ENCODE results near the gene F7.
"Not testable (repeated sequence)": the region's sequence is repeated elsewhere in the genome, so short reads cannot be mapped to it uniquely, and the experiment has no call there.

F7 gene

DNA sequence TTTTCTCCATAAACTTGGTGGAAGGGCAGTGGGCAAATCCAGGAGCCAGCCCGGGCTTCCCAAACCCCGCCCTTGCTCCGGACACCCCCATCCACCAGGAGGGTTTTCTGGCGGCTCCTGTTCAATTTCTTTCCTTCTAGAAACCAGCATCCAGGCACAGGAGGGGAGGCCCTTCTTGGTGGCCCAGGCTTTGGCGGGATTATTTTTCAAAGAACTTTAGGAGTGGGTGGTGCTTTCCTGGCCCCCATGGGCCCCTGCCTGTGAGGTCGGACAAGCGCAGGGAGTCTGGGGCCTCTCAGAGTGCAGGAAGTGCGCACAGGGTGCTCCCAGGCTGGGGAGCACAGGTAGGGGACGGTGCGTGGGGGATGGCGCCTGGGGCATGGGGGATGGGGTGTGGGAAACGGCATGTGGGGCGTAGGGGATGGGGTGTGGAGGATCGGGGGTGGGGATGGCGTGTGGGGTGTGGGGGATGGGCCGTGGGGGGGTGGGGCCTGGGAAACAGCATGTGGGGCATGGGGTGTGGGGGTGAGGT is 396 bp downstream of the F7 start:
- no peak for DNase-seq

DNA sequence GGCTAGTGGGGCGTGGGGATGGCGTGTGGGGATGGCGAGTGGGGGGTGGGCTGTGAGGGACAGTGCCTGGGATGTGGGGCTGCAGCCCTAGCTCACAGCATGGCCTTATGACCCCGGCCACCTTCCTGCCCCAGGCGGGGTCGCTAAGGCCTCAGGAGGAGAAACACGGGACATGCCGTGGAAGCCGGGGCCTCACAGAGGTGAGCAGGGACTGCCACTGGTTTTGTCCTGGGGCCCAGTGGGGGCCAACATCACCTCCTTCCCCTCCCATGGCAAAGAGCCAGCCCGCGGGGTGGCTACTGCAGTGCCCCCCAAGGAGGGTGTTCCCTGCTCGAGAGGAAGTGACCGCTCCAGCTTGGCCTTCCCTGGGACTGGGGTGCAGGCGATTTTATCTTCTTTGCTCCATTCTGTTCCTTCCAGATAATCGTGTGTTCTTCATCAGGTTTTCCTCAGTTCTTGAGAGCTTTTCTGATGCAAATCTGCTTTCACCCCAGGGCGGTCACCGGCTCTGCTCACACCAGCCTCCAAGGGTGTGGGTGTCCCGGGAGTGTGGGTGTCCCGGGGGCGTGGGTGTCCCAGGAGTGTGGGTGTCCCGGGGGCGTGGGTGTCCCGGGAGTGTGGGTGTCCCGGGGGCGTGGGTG is 1.2 kb downstream of the F7 start:
- DNase-seq, result no peak

DNA sequence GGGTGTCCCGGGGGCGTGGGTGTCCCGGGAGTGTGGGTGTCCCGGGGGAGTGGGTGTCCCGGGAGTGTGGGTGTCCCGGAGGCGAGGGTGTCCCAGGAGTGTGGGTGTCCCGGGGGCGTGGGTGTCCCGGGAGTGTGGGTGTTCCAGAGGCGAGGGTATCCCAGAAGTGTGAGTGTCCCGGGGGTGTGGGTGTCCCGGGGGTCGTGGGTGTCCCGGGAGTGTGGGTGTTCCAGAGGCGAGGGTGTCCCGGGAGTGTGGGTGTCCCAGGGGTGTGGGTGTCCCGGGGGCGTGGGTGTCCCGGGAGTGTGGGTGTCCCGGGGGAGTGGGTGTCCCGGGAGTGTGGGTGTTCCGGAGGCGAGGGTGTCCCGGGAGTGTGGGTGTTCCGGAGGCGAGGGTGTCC is 2.9 kb downstream of the F7 start:
- not testable (repeated sequence) for DNase-seq

DNA sequence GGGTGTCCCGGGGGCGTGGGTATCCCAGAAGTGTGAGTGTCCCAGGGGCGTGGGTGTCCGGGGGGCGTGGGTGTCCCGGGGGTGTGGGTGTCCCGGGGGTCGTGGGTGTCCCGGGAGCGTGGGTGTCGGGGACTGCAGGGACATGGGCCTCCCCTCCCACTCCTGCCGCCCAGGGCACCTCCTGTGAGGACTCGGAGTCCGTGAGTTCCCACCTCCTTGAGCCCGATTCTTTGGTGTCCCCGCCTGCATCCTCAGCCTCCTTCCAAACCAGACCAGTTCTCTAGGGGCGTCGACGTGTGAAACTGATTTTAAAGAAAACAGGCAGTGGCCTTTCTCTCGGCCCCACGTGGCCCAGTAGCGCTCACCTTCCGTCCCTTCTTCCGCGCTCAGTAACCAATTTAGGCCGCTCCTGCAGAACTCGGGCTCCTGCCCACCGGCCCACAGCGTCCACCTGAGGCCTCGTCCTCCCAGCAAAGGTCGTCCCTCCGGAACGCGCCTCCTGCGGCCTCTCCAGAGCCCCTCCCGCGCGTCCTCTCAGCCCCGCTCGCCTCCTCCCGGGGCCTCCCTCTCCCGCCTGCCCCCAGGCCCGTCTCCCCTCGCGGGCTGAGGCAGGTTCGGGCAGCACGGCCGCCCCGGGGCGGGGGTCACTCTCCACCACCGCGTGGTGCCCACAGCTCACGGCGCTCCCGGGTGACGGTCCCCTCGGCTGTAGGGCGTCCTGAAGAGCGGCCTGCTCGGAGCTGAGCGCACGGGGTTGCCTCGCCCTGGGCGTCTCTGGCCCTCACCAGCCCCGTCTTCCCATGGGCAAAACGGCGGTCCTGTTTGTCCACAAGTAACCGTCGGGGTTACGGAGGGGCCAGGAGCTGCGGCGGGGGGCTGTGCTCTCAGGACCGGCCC is 3.8 kb downstream of the F7 start:
- DNase-seq, result no peak

DNA sequence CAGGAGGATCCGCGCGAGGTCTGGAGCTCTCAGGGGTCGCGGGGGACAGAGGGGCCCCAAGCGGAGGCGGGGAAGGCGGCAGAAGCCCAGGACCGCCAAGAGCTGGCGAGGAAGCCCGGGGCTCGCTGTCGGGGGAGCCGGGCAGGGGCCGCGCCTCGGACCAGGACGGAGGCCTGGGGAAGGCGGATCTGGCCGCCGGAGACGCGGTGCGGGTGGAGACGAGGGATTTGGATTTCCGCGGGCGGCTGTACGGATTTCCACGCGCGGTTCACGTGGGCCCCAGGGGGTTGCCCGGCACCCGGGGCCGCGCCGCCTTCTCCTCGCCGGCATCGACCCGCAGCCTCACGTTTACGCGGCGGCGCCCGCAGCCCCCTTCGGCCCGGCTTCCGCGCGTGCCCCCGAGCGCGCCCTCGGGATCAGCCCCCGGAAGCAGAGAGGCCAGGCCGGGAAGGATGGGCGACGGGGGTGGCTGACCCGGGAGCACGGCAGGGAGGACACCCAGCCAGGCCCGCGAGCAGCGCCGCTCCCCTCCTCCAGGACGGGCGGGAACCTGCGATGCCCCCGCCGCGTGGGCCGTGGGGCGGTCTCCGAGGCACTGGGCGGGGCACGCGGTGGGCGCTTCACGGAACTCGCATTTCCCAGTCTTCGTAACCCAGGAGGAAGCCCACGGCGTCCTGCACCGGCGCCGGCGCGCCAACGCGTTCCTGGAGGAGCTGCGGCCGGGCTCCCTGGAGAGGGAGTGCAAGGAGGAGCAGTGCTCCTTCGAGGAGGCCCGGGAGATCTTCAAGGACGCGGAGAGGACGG is 4.7 kb downstream of the F7 start:
- DNase-seq, result no peak

- DNase-seq, result no peak
Observed at GRCh38 chr13:113110852-113111315, 5.3 kb downstream of the F7 start.

DNA sequence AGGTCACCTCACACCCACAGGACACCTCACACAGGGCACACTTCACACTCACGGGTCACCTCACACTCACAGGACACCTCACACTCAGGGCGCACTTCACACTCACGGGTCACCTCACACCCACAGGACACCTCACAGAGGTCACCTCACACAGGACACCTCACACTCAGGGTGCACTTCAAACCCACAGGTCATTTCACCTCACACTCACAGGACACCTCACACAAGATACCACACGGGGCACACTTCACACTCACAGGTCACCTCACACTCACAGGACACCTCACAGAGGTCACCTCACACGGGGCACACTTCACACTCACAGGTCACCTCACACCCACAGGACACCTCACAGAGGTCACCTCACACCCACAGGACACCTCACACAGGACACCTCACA is 6.2 kb downstream of the F7 start:
- DNase-seq, result not testable (repeated sequence)

- DNase-seq, result not testable (repeated sequence)
Observed at GRCh38 chr13:113112475-113112874, 6.9 kb downstream of the F7 start.

- no peak for DNase-seq
Observed at GRCh38 chr13:113112893-113113845, 7.6 kb downstream of the F7 start.

DNA sequence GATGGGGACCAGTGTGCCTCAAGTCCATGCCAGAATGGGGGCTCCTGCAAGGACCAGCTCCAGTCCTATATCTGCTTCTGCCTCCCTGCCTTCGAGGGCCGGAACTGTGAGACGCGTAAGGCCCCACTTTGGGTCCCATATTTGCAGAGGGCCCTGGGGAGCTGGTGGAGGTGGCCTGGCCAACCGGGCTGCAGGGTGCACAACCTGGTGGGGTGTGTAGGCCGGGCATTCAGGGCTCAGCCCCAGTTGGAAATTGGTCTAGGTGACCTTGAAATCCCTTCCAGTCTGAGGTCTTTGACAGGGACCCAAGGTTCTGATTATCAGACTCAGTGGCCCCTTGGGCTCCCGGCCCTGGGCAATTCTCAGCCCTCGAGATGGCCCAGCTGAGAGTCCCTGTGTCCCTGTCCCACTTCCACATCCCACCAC is 8.3 kb downstream of the F7 start:
- DNase-seq, result no peak

DNA sequence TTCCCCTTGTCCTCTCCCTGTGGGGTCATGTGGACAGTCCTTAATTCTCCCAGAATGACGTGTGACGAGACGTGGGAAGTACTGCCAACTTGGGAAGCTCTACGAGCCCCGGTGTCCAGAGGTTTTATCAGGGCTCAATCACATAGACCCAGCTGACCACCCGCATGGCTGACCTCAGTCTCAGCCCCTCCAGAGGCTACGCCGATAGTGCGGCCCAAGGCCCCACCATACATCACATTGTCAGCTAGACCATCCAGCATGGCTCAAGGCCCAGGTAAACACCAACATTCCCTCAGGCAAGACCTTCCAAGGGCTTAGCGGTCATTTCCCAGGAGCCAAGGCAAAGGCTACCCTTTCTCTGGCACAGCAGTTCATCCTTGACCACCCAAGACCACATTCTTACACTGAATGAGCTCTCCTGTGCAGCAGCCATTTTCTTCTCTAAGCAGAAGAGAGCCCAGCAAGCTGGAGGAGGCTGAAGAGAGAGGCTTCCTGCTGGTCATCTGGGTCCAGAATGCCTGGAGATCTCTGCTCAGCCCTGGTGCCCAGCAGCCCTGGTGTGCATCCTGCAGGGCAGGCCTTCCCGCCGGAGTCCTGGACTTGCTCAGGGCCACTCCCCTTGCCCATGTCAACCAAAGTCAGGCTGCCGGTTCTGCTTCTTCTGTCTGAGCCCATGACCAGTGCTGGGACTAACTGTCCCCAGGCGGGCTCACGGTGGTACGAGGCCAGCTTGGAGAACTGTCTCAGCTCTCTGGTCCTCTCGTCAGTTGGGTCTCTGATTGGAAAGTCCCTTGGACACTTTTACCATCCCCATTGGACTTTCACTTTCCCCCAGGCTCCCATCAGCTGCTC is 9.1 kb downstream of the F7 start:
- no peak for DNase-seq

DNA sequence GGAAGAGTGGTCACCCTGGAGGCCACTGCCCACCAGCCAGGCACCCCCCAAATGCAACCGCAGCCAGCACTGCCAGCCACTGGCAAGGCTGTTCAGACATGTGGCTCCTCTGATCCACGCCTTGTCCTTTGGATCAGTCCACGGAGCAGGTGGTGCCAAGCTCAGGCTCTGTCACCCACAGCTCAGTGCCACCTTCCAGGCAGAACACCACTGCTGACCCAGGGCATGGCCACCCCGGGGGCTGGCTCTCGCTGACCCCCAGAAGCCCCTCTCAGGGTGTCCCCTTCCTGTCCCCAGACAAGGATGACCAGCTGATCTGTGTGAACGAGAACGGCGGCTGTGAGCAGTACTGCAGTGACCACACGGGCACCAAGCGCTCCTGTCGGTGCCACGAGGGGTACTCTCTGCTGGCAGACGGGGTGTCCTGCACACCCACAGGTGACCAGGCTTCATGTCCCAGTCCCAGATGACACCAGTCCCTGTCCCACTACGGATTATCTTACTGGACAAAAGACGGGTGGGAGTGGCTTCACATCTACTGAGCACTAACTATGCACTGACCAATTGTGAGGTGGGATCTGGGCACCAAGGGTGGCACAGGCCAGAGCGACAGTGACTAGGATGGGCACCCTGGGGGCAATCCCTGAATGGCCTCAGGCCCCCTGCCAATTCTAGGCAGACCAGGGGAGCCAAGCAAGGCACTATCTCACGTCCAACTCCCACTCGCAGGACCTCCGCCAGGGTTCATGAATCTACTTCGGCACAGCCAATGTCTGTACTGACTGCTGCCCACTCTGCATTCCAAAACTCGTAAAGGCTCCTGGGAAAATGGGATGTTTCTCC is 10.0 kb downstream of the F7 start:
- no peak for DNase-seq

- no peak for DNase-seq
Observed at GRCh38 chr13:113116206-113116800, 10.7 kb downstream of the F7 start.

DNA sequence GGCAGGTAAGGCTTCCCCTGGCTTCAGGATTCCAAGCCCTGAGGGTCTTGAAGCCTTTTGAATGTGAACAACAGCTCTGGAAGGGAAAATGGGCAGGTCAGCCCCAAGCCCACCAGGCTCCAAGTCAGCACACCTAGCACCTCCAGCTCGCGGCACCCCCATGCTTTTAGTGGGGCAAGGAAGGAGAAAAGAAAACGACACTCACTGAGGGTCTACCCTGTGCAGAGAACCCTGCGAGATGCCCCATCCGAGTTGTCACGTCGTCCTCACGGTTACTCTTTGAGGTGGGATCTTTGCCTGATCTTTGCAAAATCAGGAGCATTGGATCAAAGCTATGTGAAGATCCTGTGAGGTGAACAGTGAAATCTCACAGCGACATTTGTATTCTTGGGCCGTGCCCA is 11.3 kb downstream of the F7 start:
- DNase-seq, result no peak

- DNase-seq, result no peak
Observed at GRCh38 chr13:113117335-113117872, 11.8 kb downstream of the F7 start.

DNA sequence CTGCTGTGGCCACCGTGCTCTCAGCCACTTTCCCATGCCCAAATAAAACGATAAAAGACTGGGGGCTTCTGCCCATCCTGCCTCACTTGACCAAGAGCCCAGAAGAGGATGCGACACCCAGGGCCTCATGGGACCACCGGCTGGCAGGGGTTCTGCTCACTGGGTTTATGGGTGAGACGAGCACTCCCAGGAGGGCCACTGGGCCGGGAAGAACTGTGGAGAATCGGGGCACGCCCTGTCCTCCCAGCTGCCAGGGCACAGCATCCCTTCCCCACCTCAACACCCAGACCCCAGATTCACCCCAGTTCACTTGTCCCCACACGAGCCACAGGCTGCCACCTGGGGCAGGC is 12.3 kb downstream of the F7 start:
- no peak for DNase-seq

DNA sequence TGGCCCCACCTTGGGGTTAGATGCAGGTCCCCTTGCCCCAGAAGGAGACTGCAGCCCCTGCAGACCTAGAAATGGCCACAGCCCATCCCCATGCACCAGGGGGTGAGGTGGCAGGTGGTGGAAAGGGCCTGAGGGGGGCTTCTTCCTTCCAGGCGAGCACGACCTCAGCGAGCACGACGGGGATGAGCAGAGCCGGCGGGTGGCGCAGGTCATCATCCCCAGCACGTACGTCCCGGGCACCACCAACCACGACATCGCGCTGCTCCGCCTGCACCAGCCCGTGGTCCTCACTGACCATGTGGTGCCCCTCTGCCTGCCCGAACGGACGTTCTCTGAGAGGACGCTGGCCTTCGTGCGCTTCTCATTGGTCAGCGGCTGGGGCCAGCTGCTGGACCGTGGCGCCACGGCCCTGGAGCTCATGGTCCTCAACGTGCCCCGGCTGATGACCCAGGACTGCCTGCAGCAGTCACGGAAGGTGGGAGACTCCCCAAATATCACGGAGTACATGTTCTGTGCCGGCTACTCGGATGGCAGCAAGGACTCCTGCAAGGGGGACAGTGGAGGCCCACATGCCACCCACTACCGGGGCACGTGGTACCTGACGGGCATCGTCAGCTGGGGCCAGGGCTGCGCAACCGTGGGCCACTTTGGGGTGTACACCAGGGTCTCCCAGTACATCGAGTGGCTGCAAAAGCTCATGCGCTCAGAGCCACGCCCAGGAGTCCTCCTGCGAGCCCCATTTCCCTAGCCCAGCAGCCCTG is 12.8 kb downstream of the F7 start:
- no peak for DNase-seq

GRCh38 chr13:113119166-113119821 is 13.7 kb downstream of the F7 start:
- no peak for DNase-seq
